HepG2 (cell line): ENCODE data around the gene SH3BP2. TPM values are rescaled to one million over a fixed set of nuclear protein-coding genes. Genes with fewer than 3 reads are reported as not detected.

Source experiments
- ATAC-seq: fragments of 200-7000 bp; cut with Tn5 transposase; 3 replicates; pipeline ENCODE4 v1.9.1; 2020; ENCODE audit warnings: mild to moderate bottlenecking, moderate library complexity
- BruUV-seq: library from RNA; stranded (reverse); fragments of 400-500 nt; replicated peaks from 2 replicates; lab custom pipeline; 2021; lab: Mats Ljungman, UMichigan
- CTCF ChIA-PET: fragments of 300-600 bp; formaldehyde crosslinking; extraction: SDS; loops from one replicate; lab custom pipeline; 2021; ENCODE audit warnings: low total read pairs, inconsistent platforms, low intra/inter-chr PET ratio; lab: Yijun Ruan, JAX
- POLR2A ChIA-PET: fragments of 350-600 bp; sonication (Branson Sonifier 250); formaldehyde crosslinking; loops from one replicate; lab custom pipeline; 2020; ENCODE audit warnings: antibody characterized with exemption, inconsistent platforms; lab: Yijun Ruan, JAX
- DNase-seq: peaks from one replicate; pipeline ENCODE4 v3.0.0-alpha.2; 2015; ENCODE audit warnings: low spot score
- FAIRE-seq: peaks from 3 replicates; lab custom pipeline; 2011; peaks lifted over from hg19 to GRCh38; lab: Jason Lieb, UNC
- H2AFZ ChIP-seq: one replicate; pipeline ENCODE4 v1.6.1; 2011; ENCODE audit warnings: low read length, inconsistent platforms
- H3K27ac ChIP-seq: fragments of 300-600 bp; 3 replicates; pipeline ENCODE4 v1.8.0; 2011; ENCODE audit warnings: mixed run types, mild to moderate bottlenecking, mixed read lengths, low read length, inconsistent platforms; ENCODE audit not compliant: insufficient read depth; ENCODE audit errors: extremely low read length
- H3K27me3 ChIP-seq, 2 experiments: fragments of 200-600 bp in 1 of 2; 2 replicates in 1 of 2; 3 replicates in 1 of 2; pipeline versions ENCODE4 v1.6.0 to v1.8.0; 2011; ENCODE audit warnings: low read length in 2 of 2, mild to moderate bottlenecking in 2 of 2, moderate library complexity in 2 of 2, inconsistent platforms in 1 of 2; ENCODE audit not compliant: insufficient read depth in 2 of 2, control insufficient read depth in 1 of 2
- H3K36me3 ChIP-seq, 2 experiments: fragments of 200-600 bp in 1 of 2; replicated peaks in 1 of 2; 2 replicates in 1 of 2; 3 replicates in 1 of 2; pipeline versions ENCODE4 v1.5.1 to v1.8.0; 2011; ENCODE audit warnings: low read length in 2 of 2, inconsistent platforms in 1 of 2; ENCODE audit not compliant: insufficient read depth in 2 of 2, control insufficient read depth in 1 of 2
- H3K4me1 ChIP-seq: 2 replicates; pipeline ENCODE4 v1.5.1; 2012; ENCODE audit warnings: low read length, inconsistent platforms; ENCODE audit not compliant: insufficient read depth
- H3K4me2 ChIP-seq: 2 replicates; pipeline ENCODE4 v1.6.0; 2011; ENCODE audit warnings: low read depth, low read length, inconsistent platforms
- H3K4me3 ChIP-seq, 3 experiments: fragments of 200-600 bp in 1 of 3; sonication (generic), shearing (Covaris generic) in 1 of 3; replicated peaks in 1 of 3; 2 replicates each; pipeline ENCODE4 v1.5.1; 2011 to 2016; ENCODE audit warnings: low read length in 3 of 3, inconsistent platforms in 2 of 3, low read depth in 2 of 3, mild to moderate bottlenecking in 2 of 3, control low read depth in 1 of 3, mixed read lengths in 1 of 3; ENCODE audit not compliant: insufficient read depth in 1 of 3
- H3K79me2 ChIP-seq: one replicate; pipeline ENCODE4 v1.6.1; 2011; ENCODE audit warnings: low read length, inconsistent platforms; ENCODE audit not compliant: insufficient read depth
- H3K9ac ChIP-seq: 2 replicates; pipeline ENCODE4 v1.6.0; 2011; ENCODE audit warnings: mild to moderate bottlenecking, low read depth, low read length, inconsistent platforms; ENCODE audit not compliant: insufficient read depth
- H3K9me3 ChIP-seq: 2 replicates; pipeline ENCODE4 v1.5.1; 2012; ENCODE audit warnings: mild to moderate bottlenecking, low read length
- H4K20me1 ChIP-seq: 2 replicates; pipeline ENCODE4 v1.6.0; 2011; ENCODE audit warnings: inconsistent platforms, mild to moderate bottlenecking, low read length, moderate library complexity; ENCODE audit not compliant: insufficient read depth
- CAMTA2 ChIP-seq: sonication (generic); formaldehyde crosslinking; IDR thresholded peaks from 2 replicates; pipeline ENCODE4 v1.4.0; 2020; ENCODE audit warnings: mild to moderate bottlenecking, missing genetic modification reagents, borderline replicate concordance
- IKZF4 ChIP-seq: sonication (generic); formaldehyde crosslinking; IDR thresholded peaks from 2 replicates; pipeline ENCODE4 v1.5.1; 2020; ENCODE audit warnings: borderline replicate concordance, mild to moderate bottlenecking, low read depth, missing genetic modification reagents; ENCODE audit errors: not compliant biosample characterization
- KLF11 ChIP-seq: IDR thresholded peaks from 2 replicates; pipeline ENCODE4 v1.6.1; 2016; ENCODE audit warnings: missing compliant biosample characterization
- NFKB2 ChIP-seq: sonication (generic); formaldehyde crosslinking; IDR thresholded peaks from 2 replicates; pipeline ENCODE4 v1.4.0; 2020; ENCODE audit warnings: missing genetic modification reagents, borderline replicate concordance
- NR2F1 ChIP-seq, 2 experiments: fragments of 450-650 bp in 1 of 2; formaldehyde crosslinking in 1 of 2; IDR thresholded peaks; 2 replicates each; pipeline versions ENCODE4 v1.5.0 to v1.6.1; 2016 to 2020; ENCODE audit warnings: mild to moderate bottlenecking in 1 of 2, missing compliant biosample characterization in 1 of 2, missing genetic modification reagents in 1 of 2, moderate library complexity in 1 of 2
- RFX5 ChIP-seq: IDR thresholded peaks from 2 replicates; pipeline ENCODE4 v1.6.1; 2011; ENCODE audit warnings: low read depth, low read length, improper control_type of control experiment
- RNF2 ChIP-seq: fragments of 450-650 bp; conservative IDR thresholded peaks from 2 replicates; pipeline ENCODE4 v1.6.1; 2016; ENCODE audit warnings: low read depth
- THAP8 ChIP-seq: sonication (generic); formaldehyde crosslinking; IDR thresholded peaks from 2 replicates; pipeline ENCODE4 v1.5.1; 2020; ENCODE audit warnings: missing genetic modification reagents, mild to moderate bottlenecking, borderline replicate concordance
- ZNF570 ChIP-seq: sonication (generic); formaldehyde crosslinking; IDR thresholded peaks from 2 replicates; pipeline ENCODE4 v1.4.0; 2020; ENCODE audit warnings: mild to moderate bottlenecking, missing genetic modification reagents, borderline replicate concordance
- WGBS: methylation state at CpG from one replicate; pipeline ENCODE4 v1.1.6; 2017; ENCODE audit warnings: low lambda C conversion rate; 5-methylcytosine and 5-hydroxymethylcytosine counted together
- in situ Hi-C: cut with HindIII; loops from 2 replicates; pipeline ENCODE4 v1.10.0; 2017; ENCODE audit warnings: low pct_unique_long_range_greater_than_20kb; ENCODE audit not compliant: extremely low pct_ligation_motif_present
- intact Hi-C: fragments of 100-400 bp; cut with micrococcal nuclease; formaldehyde crosslinking; loops from one replicate; pipeline ENCODE4 v1.10.0; 2022; ENCODE audit not compliant: unreplicated experiment
- polyA plus RNA-seq, 8 experiments: library from polyadenylated mRNA; depleted of rRNA in 3 of 8; stranded (reverse) in 7 of 8; unstranded in 1 of 8; fragments of >200 nt; fragmentation: Illumina TruSeq in 4 of 8; extraction: Trizol in 4 of 8; gene quantifications; 2 replicates each; pipeline versions ENCODE4 v1.2.1 to v1.2.3, GENCODE V29; 2011 to 2016; ENCODE audit warnings: low read depth in 4 of 8, missing spikeins in 1 of 8, mixed read lengths in 1 of 8; ENCODE audit not compliant: insufficient read depth in 1 of 8
- total RNA-seq, 5 experiments: library from RNA; depleted of rRNA; stranded (reverse); fragments of >200 nt; fragmentation: Illumina TruSeq; extraction: Trizol; gene quantifications; 2 replicates each; pipeline ENCODE4 v1.2.3, GENCODE V29; 2016; ENCODE audit warnings: low read depth in 1 of 5
- TF ChIP-seq, protein P1 (sequence below): sonication (generic); formaldehyde crosslinking; IDR thresholded peaks from 2 replicates; pipeline ENCODE4 v1.8.1; 2022; ENCODE audit warnings: mild to moderate bottlenecking, missing genetic modification reagents
- TF ChIP-seq, protein P2 (sequence below): conservative IDR thresholded peaks from 2 replicates; pipeline ENCODE4 v1.6.1; 2018; ENCODE audit warnings: missing genetic modification reagents

The SH3BP2 gene
- total and polyA plus RNA-seq, 2 of the 13 experiments (the other 11 are each of a cell fraction or from before 2014, with no cell fraction given), result 16.9 to 34.5 TPM

DNA sequence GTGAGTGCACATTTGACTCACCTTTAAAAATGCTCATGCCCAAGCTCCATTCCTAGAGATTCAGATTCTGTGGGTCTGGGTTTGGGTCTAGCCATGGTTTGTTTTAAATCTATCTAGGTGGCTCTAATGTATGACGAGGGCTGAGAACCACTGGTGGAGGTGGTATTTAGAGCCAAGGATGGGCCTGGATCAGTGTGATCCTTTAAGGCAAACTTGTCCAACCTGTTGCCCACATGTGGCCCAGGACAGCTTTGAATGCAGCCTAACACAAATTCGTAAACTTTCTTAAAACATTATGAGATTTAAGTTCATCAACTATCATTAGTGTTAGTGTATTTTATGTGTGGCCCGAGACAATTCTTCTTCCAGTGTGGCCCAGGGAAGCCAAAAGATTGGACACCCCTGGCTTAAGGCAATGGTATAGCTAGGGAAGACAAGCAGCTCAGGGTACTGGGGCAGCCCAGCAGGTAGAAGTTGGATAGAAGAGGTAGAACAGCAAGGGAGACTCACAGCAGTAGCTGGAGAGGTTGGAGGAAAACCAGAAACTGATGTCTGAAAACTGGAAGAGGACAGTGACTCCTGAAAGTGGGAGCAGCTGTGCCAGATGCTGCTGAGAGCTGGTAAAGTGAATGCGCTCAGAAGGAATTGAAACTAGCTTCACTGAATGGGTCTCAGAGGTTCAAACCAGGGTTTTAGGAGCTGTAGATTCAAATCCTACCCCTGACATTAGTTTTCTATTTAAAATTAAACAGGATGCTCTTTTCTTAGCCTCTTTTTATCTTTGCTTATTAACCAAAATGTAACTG is 68.9 kb downstream of the SH3BP2 start:
- peak overlapping the region; percentile 63 for H3K27ac ChIP-seq
- no TSS peak for BruUV-seq
- H3K4me2 ChIP-seq, result peak overlapping the region; percentile 58
- ChIA-PET POLR2A (interaction anchor here (0.7 kb wide), 1 partner anchor 17 kb away, joined by 3 read pairs; no protein-coding TSS in a partner anchor), CTCF (no interaction called here)
- WGBS, result 95% methylated on average over 4 of the region's 4 CpGs
- peaks cover 36% of the 10 kb centered on the region for H4K20me1 ChIP-seq
- H3K27me3 ChIP-seq, result no peaks in the 10 kb centered on the region
- H3K4me3 ChIP-seq, result no peak overlapping the region
- no peak for FAIRE-seq
- intact Hi-C loops (loop anchor here (2.0 to 10.0 kb wide), 4 partner anchors 17 to 107 kb away; partner anchors contain the start of gene TNIP2), in situ Hi-C loops (no loop called here)
- ATAC-seq, result no peak
- H3K36me3 ChIP-seq, result no peaks in the 10 kb centered on the region
- H3K9me3 ChIP-seq, result no peaks in the 10 kb centered on the region
- H3K79me2 ChIP-seq, result peaks cover 94% of the 10 kb centered on the region
- TF ChIP-seq RNF2, result no peak
- TF ChIP-seq NR2F1 (CRISPR knock-in tag; IDR thresholded peaks at IDR 0.05), result no peak
- TF ChIP-seq, protein P1, sequence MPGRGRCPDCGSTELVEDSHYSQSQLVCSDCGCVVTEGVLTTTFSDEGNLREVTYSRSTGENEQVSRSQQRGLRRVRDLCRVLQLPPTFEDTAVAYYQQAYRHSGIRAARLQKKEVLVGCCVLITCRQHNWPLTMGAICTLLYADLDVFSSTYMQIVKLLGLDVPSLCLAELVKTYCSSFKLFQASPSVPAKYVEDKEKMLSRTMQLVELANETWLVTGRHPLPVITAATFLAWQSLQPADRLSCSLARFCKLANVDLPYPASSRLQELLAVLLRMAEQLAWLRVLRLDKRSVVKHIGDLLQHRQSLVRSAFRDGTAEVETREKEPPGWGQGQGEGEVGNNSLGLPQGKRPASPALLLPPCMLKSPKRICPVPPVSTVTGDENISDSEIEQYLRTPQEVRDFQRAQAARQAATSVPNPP (CRISPR knock-in tag), result no peak
- TF ChIP-seq THAP8 (CRISPR knock-in tag), result no peak
- TF ChIP-seq, protein P2, sequence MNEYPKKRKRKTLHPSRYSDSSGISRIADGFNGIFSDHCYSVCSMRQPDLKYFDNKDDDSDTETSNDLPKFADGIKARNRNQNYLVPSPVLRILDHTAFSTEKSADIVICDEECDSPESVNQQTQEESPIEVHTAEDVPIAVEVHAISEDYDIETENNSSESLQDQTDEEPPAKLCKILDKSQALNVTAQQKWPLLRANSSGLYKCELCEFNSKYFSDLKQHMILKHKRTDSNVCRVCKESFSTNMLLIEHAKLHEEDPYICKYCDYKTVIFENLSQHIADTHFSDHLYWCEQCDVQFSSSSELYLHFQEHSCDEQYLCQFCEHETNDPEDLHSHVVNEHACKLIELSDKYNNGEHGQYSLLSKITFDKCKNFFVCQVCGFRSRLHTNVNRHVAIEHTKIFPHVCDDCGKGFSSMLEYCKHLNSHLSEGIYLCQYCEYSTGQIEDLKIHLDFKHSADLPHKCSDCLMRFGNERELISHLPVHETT (CRISPR knock-in tag), result no peak
- TF ChIP-seq KLF11, result no peak
- no peak for TF ChIP-seq IKZF4 (CRISPR knock-in tag)
- no peak for TF ChIP-seq ZNF570 (CRISPR knock-in tag)
- no peak for TF ChIP-seq NFKB2 (CRISPR knock-in tag)
- TF ChIP-seq RFX5, result no peak
- TF ChIP-seq CAMTA2 (CRISPR knock-in tag), result no peak
- peaks cover 98% of the 10 kb centered on the region for H3K4me1 ChIP-seq
- H3K9ac ChIP-seq, result no peak overlapping the region; the same call in 1 of the 2 replicates
- no peak overlapping the region for H2AFZ ChIP-seq
- no peak for DNase-seq
